BJ (cell line): ENCODE measurements around the gene ROGDI. TPM values are rescaled to one million over a fixed set of nuclear protein-coding genes. Genes with fewer than 3 reads are reported as not detected.

Source experiments
- CTCF ChIA-PET: fragments of 350-600 bp; formaldehyde crosslinking; extraction: SDS; loops from one replicate; lab custom pipeline; 2021; ENCODE audit warnings: antibody characterized with exemption, inconsistent platforms; lab: Yijun Ruan, JAX
- POLR2A ChIA-PET: fragments of 300-600 bp; sonication (Branson Sonifier 250); formaldehyde crosslinking; extraction: SDS; loops from one replicate; lab custom pipeline; 2021; ENCODE audit warnings: antibody characterized with exemption; lab: Charles Lee
- DNase-seq: peaks from one replicate; pipeline ENCODE4 v3.0.0-alpha.2; 2011; ENCODE audit warnings: low read depth
- H3K27me3 ChIP-seq: 2 replicates; pipeline ENCODE4 v1.6.0; 2011; ENCODE audit warnings: low read length; ENCODE audit not compliant: control insufficient read depth, insufficient read depth
- H3K36me3 ChIP-seq: 2 replicates; pipeline ENCODE4 v1.5.1; 2011; ENCODE audit warnings: low read length; ENCODE audit not compliant: control insufficient read depth, insufficient read depth
- H3K4me3 ChIP-seq: 2 replicates; pipeline ENCODE4 v1.5.1; 2011; ENCODE audit warnings: low read depth, mild to moderate bottlenecking, control low read depth, low read length
- polyA plus RNA-seq: library from polyadenylated mRNA; depleted of rRNA; stranded (reverse); fragments of >200 nt; gene quantifications from 2 replicates; pipeline ENCODE4 v1.2.3, GENCODE V29; 2011
- TF ChIP-seq, protein P1 (sequence below): IDR thresholded peaks from 2 replicates; pipeline ENCODE4 v1.5.1; 2011; ENCODE audit warnings: low read depth, mild to moderate bottlenecking, control low read depth, inconsistent platforms, low read length, moderate library complexity; ENCODE audit not compliant: insufficient read depth

ROGDI gene
- polyA plus RNA-seq, 1 experiment: 31.9 TPM

DNA sequence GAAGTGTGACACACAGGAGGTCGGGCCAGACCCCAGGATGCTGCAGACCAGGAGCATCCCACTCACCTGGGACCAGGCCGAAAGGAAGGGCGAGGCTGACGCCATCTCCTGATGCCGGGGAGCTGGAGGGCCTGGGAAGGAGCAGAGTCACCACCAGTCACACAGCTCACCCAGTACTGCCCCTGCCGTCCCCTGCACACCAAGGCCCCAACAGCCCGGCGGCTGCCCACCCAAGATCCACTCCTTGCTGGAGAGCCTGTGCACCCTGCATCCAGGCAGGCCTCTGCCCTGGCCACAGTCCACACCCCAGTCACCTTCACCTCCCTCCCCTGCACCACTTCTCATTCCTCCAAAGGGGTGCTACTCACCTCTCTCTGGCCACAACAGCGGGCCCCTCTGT is 40.2 kb downstream of the ROGDI start:
- H3K27me3 ChIP-seq: no peaks in the 10 kb centered on the region
- peaks cover 33% of the 10 kb centered on the region for H3K36me3 ChIP-seq
- TF ChIP-seq, protein P1, sequence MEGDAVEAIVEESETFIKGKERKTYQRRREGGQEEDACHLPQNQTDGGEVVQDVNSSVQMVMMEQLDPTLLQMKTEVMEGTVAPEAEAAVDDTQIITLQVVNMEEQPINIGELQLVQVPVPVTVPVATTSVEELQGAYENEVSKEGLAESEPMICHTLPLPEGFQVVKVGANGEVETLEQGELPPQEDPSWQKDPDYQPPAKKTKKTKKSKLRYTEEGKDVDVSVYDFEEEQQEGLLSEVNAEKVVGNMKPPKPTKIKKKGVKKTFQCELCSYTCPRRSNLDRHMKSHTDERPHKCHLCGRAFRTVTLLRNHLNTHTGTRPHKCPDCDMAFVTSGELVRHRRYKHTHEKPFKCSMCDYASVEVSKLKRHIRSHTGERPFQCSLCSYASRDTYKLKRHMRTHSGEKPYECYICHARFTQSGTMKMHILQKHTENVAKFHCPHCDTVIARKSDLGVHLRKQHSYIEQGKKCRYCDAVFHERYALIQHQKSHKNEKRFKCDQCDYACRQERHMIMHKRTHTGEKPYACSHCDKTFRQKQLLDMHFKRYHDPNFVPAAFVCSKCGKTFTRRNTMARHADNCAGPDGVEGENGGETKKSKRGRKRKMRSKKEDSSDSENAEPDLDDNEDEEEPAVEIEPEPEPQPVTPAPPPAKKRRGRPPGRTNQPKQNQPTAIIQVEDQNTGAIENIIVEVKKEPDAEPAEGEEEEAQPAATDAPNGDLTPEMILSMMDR: no peak
- CTCF ChIA-PET: no interaction called here
- no peak overlapping the region for H3K4me3 ChIP-seq
- no peak for DNase-seq
- POLR2A ChIA-PET: no interaction called here

DNA sequence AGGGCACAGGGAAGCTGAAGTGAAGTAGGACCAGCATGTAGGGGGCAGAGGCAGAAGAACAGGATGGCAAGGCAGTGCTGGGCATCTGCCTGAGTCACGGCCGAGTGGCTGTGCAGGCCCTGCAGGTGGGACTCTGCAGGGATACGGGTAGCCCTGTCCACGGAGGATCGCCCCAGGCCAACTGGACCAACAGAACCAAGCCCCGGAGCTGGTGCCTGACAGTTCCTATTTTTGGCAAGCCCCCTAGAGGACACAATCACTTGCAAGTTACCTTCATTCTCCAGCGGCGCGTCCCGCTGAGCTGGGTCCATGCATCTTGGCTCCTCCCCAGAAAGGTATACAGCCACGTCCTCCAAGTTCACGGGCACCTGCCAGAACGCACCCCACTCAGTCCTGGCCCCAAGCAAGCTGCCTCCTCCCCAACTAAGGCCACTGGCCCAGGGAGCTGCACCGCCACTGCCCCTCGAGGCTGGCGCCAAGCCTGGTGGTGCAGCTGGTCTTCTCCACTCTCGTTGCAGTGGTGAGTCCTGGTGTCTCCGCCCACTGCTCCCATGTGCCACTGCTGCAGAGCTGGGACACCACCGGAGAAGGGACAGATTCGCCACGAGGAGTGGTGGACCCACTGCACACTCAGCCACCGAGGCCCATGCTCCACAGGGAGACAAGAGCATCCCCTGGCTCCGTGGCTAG is 42.1 kb downstream of the ROGDI start:
- CTCF ChIA-PET: no interaction called here
- DNase-seq: no peak

DNA sequence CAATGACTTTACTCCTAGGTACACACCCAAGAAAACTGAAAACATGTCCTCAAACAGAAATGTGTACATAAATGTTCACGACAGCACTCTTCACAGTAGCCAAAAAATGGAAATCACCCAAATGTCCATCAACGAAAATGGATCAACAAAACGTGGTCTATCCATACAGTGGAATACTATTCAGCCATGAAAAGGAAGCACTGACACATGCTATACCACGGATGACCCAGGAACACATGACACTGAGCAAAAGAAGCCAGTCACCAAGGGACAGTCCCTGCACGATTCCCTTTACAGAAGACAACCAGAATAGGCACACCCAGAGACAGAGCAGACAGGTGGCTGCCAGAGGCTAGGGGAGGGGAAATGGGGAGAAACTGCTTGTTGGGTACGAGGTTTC is 46.7 kb downstream of the ROGDI start:
- TF ChIP-seq, protein P1: no peak
- H3K27me3 ChIP-seq: no peaks in the 10 kb centered on the region
- CTCF ChIA-PET: no interaction called here
- H3K4me3 ChIP-seq: no peak overlapping the region
- POLR2A ChIA-PET: no interaction called here
- no peak for DNase-seq
- H3K36me3 ChIP-seq: peaks cover 40% of the 10 kb centered on the region

More for the DNA sequence above, 42.1 kb downstream of the ROGDI start:
- TF ChIP-seq, protein P1: no peak
- Histone ChIP-seq H3K36me3 (peaks cover 37% of the 10 kb centered on the region), H3K4me3 (no peak overlapping the region), H3K27me3 (no peaks in the 10 kb centered on the region)
- POLR2A ChIA-PET: no interaction called here

DNA sequence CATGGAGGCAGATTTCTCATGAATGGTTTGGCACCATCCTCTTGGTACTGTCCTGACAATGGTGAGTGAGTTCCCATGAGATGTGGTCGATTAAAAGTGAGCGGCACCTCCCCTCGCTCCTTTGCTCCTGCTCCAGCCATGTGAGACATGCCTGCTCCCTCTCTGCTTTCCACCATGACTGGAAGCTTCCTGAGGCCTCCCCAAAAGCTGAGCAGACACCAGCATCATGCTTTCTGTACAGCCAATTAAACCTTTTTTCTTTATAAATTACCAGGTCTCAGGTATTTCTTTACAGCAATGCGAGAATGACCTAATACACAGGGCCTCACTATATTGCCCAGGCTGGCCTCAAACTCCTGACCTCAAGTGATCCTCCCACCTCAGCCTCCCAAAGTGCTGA is 47.6 kb downstream of the ROGDI start:
- CTCF ChIA-PET: no interaction called here
- peaks cover 33% of the 10 kb centered on the region for H3K36me3 ChIP-seq
- no peak overlapping the region for H3K4me3 ChIP-seq
- TF ChIP-seq, protein P1: no peak
- POLR2A ChIA-PET: no interaction called here
- DNase-seq: no peak
- no peaks in the 10 kb centered on the region for H3K27me3 ChIP-seq

GRCh38 chr16:4753227-4753626 is 49.2 kb downstream of the ROGDI start:
- TF ChIP-seq, protein P1: no peak
- ChIA-PET CTCF (no interaction called here), POLR2A (no interaction called here)
- no peaks in the 10 kb centered on the region for H3K27me3 ChIP-seq
- H3K4me3 ChIP-seq: no peak overlapping the region
- no peak for DNase-seq
- H3K36me3 ChIP-seq: peaks cover 28% of the 10 kb centered on the region
